M059J (cell line): ENCODE data around the gene RUVBL1. TPM values are rescaled to one million over a fixed set of nuclear protein-coding genes. Genes with fewer than 3 reads are reported as not detected.

Experiments used
- DNase-seq: peaks from one replicate; pipeline ENCODE4 v3.0.0-alpha.2; 2012; ENCODE audit warnings: low read depth
- total RNA-seq: library from RNA; depleted of rRNA; stranded (reverse); fragments of >200 nt; shearing (Covaris generic); gene quantifications from 2 replicates; pipeline ENCODE4 v1.2.3, GENCODE V29; 2014

Gene RUVBL1
- total RNA-seq, 1 experiment from 2014 or later = 127 TPM

DNA sequence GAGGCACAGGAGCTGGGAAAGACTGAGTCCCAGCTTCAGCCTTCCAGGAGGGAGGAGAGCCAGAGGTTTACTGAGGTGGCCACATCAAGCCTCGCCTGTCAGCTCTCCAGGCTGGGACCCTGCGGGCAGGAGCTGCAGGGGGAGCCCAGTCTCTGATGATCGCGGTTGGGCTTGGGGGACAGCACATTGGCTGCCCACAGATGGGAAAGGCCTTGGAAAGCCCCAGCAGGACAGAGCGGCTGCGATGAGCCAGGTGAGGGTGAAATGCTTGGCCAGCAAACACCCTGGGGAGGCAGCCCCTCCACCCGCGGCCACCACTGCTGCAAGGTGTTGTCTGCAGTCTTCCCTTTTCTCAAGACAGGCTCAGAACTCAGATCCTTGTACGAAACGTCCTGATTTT is 40.2 kb downstream of the RUVBL1 start:
- no peak for DNase-seq

- DNase-seq = no peak
These were observed 41.1 kb downstream of the RUVBL1 start for GRCh38 chr3:128082546-128082945.

DNA sequence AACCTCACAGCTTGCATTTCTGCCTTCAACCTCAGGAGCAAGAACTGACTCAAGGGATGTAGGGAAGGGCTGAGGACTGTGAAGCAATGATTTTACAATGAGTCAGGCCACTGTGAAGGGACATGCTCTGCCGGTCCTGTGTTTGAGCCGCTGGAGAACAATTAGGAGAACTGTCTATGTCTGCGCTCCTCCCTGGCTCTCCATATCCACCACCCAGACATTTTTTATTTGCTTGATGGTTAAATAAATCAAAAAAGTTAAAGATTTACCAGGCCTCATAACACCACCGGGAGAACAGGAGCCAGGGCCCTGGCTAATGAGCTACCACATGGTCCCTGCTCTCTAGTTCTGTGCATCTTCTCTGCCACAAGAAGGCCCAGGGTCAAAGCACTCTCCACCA is 41.8 kb downstream of the RUVBL1 start:
- DNase-seq = peak; percentile 49

- DNase-seq = no peak
These were observed 42.4 kb downstream of the RUVBL1 start for GRCh38 chr3:128081226-128081625.

DNA sequence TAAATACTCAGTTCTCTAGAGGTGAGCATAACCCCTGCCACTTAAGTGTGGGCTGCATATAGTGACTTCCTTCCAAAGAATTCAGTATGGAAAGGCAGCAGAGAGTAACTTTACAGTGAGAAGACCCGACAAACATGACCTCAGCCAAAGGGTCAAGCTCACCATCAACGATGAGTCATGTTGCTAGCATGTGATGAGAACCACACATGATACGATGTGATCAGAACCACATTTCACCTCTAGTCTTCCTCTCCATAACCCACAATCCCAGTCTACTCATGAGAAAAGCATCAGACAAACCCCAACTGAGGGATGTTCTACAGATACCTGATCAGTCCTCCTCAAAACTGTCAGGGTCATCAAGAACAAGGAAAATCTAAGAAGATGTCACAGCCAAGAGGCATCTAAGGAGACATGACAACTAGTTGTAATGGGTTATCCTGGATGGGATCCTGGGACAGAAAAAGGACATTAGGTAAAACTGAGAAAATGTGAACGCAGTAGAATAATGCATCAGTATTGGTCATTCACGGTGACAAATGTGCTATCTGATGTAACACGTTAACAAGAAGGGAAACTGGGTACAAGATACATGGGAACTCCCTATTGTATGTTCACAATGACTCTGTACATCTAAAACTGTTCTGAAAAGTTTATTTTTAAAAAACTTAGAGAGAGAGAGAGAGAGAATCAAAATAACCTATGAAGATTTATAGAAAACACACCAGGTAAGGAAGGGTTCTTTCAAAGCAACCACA is 43.1 kb downstream of the RUVBL1 start:
- peak; percentile 99 for DNase-seq

DNA sequence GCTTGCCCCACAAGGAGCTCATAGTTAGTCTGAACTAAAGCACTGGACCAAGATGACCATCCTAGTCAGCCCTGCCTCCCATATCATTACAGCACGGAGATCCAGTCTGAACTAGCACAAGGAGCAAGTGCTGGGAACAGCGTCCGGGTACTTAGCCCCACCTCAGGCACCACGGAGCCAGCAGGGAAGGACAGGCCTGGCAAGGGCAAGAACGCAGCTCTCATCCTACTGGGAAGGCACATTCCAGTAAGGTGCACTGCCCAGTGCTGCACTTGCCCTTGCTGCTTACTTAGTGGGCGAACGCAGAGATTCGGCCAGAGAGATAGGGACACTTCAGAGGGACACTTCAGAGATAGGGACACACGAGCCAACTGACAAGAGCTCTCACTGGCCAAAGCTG is 43.8 kb downstream of the RUVBL1 start:
- DNase-seq = no peak

DNA sequence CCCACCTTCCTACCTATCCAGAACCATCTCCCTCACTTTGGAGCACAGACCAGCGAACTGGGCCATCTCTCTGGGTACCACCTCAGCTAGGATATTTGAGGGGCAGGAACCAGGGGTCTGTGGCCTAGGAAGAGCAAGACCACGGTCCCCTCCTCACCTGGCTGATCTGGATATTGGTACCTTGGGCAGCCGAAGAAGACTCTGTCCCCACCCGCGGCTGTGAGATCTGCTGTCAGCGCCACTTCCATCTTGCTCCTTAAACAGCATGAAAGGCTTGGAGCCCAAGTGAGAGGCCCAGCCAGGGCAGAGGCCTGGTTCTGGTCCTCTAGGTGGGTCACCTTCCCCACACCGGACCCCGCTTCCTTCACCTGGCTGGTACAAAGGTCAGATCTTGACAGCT is 44.7 kb downstream of the RUVBL1 start:
- DNase-seq = no peak

DNA sequence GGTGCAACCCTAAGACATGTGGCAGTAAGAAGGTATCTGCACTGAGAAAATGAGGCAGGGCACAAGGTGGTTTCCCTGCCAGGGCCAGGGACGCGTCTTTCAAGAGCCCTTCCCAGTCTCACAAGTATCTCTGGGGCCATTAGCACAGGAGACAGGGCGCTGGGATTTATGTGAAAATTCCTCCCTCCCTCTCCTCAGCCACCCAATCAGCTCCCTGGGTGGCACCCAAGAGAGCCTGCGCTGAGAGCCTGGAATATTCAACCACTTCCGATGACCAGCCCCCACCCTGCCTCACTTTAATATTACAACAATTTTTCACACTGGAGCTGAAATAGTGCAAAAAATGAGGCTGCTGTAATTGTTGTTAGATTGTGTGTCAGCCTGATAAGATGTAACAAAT is 45.3 kb downstream of the RUVBL1 start:
- DNase-seq = no peak

GRCh38 chr3:128077665-128078064 is 45.9 kb downstream of the RUVBL1 start:
- no peak for DNase-seq

- no peak for DNase-seq
These were observed 46.4 kb downstream of the RUVBL1 start for GRCh38 chr3:128077202-128077624.

- DNase-seq = no peak
These were observed 47.0 kb downstream of the RUVBL1 start for GRCh38 chr3:128076483-128077201.

DNA sequence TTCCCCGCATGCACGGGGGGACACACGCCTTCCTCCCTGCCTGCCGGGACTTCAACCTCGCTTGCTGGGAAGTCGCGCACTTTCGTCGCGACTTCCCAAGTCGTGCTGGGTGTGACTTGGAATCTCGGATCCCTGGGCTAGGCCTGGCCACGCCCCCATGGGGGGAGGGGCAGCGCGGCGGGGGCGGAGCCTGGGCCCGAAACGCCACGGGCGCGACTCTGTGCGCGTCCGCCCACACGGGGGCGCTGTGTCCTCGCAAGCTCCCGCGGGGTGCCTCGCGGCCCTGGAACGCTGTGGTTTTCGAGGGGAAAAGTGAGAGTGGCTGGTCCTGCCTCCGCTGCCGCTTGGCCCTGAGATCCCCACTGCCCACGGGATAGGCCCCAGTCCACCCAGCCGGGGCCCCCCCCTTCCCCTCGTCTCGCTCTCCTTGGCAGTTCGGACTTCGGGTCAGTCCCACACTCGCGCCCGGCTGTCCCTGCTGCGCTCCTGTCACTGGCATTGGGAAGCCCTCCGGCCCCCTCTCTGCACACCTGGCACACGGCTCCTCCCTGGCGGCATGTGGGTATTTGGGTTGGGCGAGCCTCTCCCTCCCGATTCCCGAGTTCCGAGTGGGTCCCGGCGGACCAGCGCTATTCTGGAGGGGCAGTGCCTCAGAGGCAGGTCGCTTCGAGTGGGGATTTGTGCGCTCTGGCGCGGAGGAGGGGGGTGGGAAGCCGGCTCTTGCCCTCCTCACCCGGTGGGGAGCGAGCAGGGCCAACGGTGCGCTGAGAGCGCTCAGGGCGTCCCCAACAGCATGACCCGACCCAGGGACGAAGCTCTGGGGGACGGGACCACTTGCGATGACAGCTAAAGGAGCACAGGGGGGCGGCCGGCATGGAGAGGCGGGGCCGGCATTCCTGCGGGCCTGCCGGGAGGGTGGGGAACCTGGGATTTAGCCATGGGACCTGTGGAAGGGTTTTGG is 47.8 kb downstream of the RUVBL1 start:
- DNase-seq = no peak

DNA sequence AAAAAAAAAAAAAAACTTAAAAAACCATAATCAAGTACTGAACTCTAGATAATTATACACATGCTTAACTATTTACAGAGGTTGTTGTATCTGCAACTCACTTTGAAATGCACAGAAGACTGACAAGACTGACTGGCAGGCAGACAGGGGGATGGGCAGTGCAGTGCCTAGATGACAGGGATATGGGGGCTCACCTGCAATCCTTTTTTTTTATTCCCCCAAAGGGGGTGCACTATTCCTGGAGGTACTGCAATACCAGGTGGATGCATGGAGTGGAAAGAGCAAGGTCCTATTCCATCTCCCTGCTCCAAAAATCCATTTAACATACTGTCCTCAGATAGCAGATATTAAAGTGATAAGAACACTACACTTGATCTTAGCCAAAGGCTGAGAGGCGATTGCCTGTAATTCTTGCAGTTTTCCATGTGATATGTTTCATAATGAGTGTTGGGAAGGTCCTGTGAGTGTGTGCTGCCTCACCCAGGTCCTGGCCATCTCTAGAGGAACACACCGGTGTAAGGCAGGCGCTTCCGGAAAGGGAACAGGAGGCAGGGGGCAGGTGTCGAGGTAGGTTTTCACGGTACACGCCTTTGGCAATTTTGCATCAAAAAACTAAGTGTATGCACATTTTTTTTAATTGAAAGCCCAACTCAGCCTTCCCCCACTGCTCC is 48.6 kb downstream of the RUVBL1 start:
- DNase-seq = no peak

- peak; percentile 35 for DNase-seq
These were observed 49.8 kb downstream of the RUVBL1 start for GRCh38 chr3:128073807-128074206.

DNA sequence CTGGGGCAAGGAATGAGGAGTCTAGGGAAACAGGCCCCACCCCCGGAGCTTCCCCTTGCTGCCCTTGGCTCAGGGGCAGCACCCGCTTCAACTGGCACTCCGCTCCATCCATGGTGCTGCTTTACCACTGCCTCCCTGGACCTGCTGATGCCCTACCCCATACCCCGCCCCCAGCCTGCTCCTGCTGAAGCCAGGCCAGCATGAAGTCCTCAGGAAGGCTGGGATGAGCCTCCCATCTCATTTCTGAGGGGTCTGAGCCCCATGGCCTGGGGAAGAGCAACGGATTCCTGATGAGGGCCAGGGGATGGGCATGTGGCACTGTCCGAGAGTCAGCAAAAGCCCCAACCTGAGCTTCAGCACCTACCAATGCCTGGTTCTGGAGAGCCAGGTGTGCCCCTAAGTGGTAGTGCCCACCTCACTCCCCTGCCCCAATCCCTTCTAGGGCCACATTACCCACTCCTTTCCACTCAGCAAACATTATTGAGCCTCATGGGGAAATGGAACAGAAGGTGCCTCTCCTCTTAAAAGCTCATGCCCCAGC is 50.4 kb downstream of the RUVBL1 start:
- DNase-seq = no peak

DNA sequence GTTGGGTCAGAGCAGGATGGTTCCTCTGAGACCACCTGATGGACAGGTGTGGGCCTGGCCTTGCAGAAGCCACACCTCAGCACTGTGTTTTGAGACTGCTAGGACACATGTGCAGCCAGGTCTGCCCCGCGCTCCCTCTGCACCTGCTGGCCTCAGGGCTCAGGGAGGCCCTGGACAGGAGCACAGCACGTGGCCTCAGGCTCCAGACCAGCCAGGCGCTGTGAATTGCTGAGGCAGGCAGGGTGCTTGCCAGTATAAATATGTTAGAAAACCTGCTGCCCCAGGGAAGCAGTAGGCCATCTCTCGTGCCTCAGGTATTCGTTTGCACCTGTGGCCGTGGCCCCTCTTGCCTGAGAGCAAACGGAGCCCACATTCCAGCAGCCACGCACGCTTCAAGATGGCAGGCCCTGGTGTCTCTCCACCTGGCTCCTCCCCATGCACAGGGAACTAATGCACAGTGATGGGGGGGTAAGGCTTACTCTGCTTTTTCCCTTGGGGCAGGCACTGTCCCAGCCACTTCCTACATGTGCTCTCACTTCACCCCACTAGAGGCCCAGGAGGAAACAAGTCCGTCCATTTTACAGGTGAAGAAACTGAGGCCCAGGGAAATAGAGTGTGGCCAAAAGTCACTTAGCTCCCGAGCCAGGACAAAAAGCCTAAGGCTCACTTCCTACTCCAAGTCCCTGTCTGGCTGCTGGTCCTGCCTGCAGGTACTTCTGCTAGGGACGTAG is 51.0 kb downstream of the RUVBL1 start:
- DNase-seq = no peak

DNA sequence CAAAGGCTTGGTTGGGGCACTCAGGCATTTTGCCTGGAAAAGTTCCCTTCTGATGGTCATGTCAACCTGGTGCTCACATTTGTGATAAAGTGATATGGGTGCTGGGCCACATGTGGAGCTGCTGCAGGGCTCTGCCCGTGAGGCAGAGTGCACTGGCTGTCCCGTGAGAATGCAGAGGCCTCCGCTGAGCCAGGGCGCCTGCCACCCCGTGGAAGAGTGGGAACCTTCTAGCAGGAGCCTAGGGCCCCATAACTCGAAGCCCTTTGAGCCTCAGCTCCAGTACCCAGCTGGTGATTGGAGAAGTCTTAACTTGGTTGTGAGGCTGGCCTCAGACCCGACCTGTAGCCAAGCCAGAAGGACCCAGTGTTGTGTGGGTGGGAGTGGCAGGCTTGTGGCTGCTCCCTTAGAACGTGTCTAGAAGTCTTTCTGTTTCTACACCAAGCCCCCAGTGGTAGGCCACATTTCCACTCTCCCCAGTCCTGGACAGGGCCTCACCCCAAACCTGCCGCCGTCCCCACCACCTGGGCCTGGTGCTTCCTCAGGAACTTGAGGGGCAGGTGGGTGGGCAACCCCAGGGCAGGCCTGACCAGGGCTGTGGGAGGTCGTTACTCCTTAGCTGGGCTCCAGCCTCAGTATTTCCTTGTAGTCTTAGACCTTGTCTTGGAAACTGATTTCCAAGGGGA is 51.7 kb downstream of the RUVBL1 start:
- no peak for DNase-seq

DNA sequence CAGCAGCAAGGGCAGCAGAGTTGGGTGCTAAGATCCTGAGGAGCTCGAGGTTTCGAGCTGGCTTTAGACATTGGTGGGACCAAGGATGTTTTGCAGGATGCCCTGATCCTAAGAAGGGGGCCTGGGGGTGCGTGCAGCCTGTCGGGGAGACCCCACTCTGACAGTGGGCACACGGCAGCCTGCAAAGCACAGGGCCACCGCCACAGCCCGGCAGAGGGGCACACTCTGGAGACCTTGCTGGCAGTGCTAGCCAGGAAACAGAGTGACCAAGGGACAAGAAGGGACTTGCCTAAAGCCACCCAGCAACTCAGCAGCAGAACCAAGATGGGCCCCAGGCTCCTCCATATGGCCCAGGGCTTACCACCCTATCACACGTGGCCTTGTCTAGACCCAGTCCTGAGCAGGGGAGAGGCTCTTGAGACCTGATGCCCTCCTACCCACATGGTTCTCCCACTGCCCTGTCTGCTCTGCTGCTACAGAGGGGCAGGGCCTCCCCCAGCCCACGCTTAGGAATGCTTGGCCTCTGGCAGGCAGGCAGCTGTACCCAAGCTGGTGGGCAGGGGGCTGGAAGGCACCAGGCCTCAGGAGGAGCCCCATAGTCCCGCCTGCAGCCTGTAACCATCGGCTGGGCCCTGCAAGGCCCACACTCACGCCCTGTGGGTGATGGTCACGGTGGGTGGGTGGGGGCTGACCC is 52.6 kb downstream of the RUVBL1 start:
- DNase-seq = no peak

GRCh38 chr3:128069271-128069670 is 54.3 kb downstream of the RUVBL1 start:
- no peak for DNase-seq
